SK-MEL-5 (cell line): ENCODE measurements around the gene RBMS2. TPM values are rescaled to one million over a fixed set of nuclear protein-coding genes. Genes with fewer than 3 reads are reported as not detected.

ENCODE experiments used
- DNase-seq: peaks from one replicate; pipeline ENCODE4 v3.0.0-alpha.2; 2016; ENCODE audit warnings: low read depth, low spot score
- in situ Hi-C: cut with HindIII; loops from 2 replicates; pipeline ENCODE4 v1.10.0; 2016; ENCODE audit warnings: low sequenced_read_pairs, high pct_unique_total_duplicates, low pct_unique_long_range_greater_than_20kb
- small RNA-seq, 2 experiments: library from RNA; depleted of rRNA; stranded (forward); fragments of <200 nt; gene quantifications; one replicate each; pipeline ENCODE3, GENCODE V24; 2014
- total RNA-seq: library from RNA; depleted of rRNA; stranded (reverse); fragments of >200 nt; shearing (Covaris generic); gene quantifications from 2 replicates; pipeline ENCODE4 v1.2.3, GENCODE V29; 2014; rRNA removed

Gene RBMS2
- total RNA-seq, 1 experiment from 2014 or later, result 6.0 TPM

GRCh38 chr12:56633468-56634241 is 112.0 kb downstream of the RBMS2 start:
- in situ Hi-C loops, result no loop called here
- DNase-seq, result no peak

GRCh38 chr12:56634242-56634836 is 112.7 kb downstream of the RBMS2 start:
- DNase-seq, result peak; percentile 17
- in situ Hi-C loops, result no loop called here

- in situ Hi-C loops, result no loop called here
These were observed 113.5 kb downstream of the RBMS2 start for GRCh38 chr12:56634837-56635791.

GRCh38 chr12:56635806-56636674 is 114.4 kb downstream of the RBMS2 start:
- in situ Hi-C loops, result no loop called here
- DNase-seq, result peak; percentile 91

More at GRCh38 chr12:56634837-56635791, 113.5 kb downstream of the RBMS2 start:
- DNase-seq, result peak; percentile 89

- in situ Hi-C loops, result no loop called here
- peak; percentile 100 for DNase-seq
These were observed 115.3 kb downstream of the RBMS2 start for GRCh38 chr12:56636675-56637540.

- in situ Hi-C loops, result no loop called here
These were observed 116.0 kb downstream of the RBMS2 start for GRCh38 chr12:56637621-56638020.

GRCh38 chr12:56641219-56641618 is 119.6 kb downstream of the RBMS2 start:
- no peak for DNase-seq
- in situ Hi-C loops, result no loop called here

More at GRCh38 chr12:56637621-56638020, 116.0 kb downstream of the RBMS2 start:
- no peak for DNase-seq

- DNase-seq, result peak; percentile 35
- in situ Hi-C loops, result no loop called here
These were observed 123.0 kb downstream of the RBMS2 start for GRCh38 chr12:56644654-56645053.

GRCh38 chr12:56645201-56645716 is 123.6 kb downstream of the RBMS2 start:
- no peak for DNase-seq
- in situ Hi-C loops, result no loop called here

Small RNA genes lying within 50 kb of the gene (small RNA-seq; reads per million reads assigned to genes)
- 0 reads per million in 2 experiments for gene RNU6-343P
- gene SNORD59A, result 373 to 9,263 reads per million in 2 experiments

Other genes with a start within 250 kb of the RBMS2 start
- 110 and 119 TPM in 2 replicates for gene CS, start 221.5 kb upstream of the RBMS2 start, total RNA-seq
- 311 and 316 TPM in 2 replicates for gene CNPY2, start 205.8 kb upstream of the RBMS2 start, total RNA-seq
- 32.5 and 50.6 TPM in 2 replicates for gene PAN2, start 187.8 kb upstream of the RBMS2 start, total RNA-seq
- 0.34 TPM in 1 of 2 replicates, not detected in the other for gene IL23A, start 182.9 kb upstream of the RBMS2 start, total RNA-seq
- 131 and 139 TPM in 2 replicates for gene STAT2, start 161.7 kb upstream of the RBMS2 start, total RNA-seq
- gene APOF, start 159.0 kb upstream of the RBMS2 start, total RNA-seq, result not detected in 2 replicates
- gene TIMELESS, start 72.4 kb upstream of the RBMS2 start, total RNA-seq, result 7.7 and 10.1 TPM in 2 replicates
- gene MIP, start 67.2 kb upstream of the RBMS2 start, total RNA-seq, result not detected in 2 replicates
- 4.5 and 4.8 TPM in 2 replicates for gene SPRYD4, start 53.2 kb upstream of the RBMS2 start, total RNA-seq
- not detected in 2 replicates for gene GLS2, start 33.7 kb upstream of the RBMS2 start, total RNA-seq
- 15.4 and 27.9 TPM in 2 replicates for gene BAZ2A, start 108.5 kb downstream of the RBMS2 start, total RNA-seq
- gene ATP5F1B, start 124.2 kb downstream of the RBMS2 start, total RNA-seq, result 1,074 and 1,136 TPM in 2 replicates
- gene PTGES3, start 166.5 kb downstream of the RBMS2 start, total RNA-seq, result 89.1 and 98.9 TPM in 2 replicates
- gene NACA, start 203.5 kb downstream of the RBMS2 start, total RNA-seq, result 1,958 and 2,376 TPM in 2 replicates
- 33.6 and 36.5 TPM in 2 replicates for gene PRIM1, start 230.5 kb downstream of the RBMS2 start, total RNA-seq
- 0.77 TPM in 1 of 2 replicates, not detected in the other for gene HSD17B6, start 241.5 kb downstream of the RBMS2 start, total RNA-seq